Esophagus mucosa (tissue), 1 donor: ENCODE results near the gene EPHB4. TPM values are rescaled to one million over a fixed set of nuclear protein-coding genes. Genes with fewer than 3 reads are reported as not detected.

Source experiments
- ATAC-seq: fragments of 200-7000 bp; cut with Tn5 transposase; one replicate; pipeline ENCODE4 v1.9.1; 2020
- total RNA-seq: library from RNA; stranded (reverse); gene quantifications from one replicate; pipeline ENCODE4 v1.2.4, GENCODE V29; 2023
- donor health status: DM: yes; HTN: yes; CAD: no.

EPHB4 gene
- total RNA-seq, 1 donor from 2014 or later, result 30.3 TPM

- ATAC-seq, result no peak
Observed at GRCh38 chr7:100854146-100854895, 27.0 kb upstream of the EPHB4 start.

GRCh38 chr7:100852048-100852872 is 24.9 kb upstream of the EPHB4 start, which contains the start of gene SLC12A9:
SLC12A9 (plus strand) TSS chr7:100852713; CDS start chr7:100854198, 1,485 bp downstream.
- ATAC-seq, result peak; percentile 97

- no peak for ATAC-seq
Observed at GRCh38 chr7:100847360-100847759, 20.0 kb upstream of the EPHB4 start.

- ATAC-seq, result no peak
Observed at GRCh38 chr7:100840470-100841100, 13.3 kb upstream of the EPHB4 start.

GRCh38 chr7:100839361-100839760 is 12.0 kb upstream of the EPHB4 start:
- ATAC-seq, result no peak

GRCh38 chr7:100837099-100837836 is 9.9 kb upstream of the EPHB4 start:
- peak; percentile 93 for ATAC-seq

GRCh38 chr7:100836812-100837098 is 9.4 kb upstream of the EPHB4 start:
- ATAC-seq, result no peak

- peak; percentile 76 for ATAC-seq
Observed at GRCh38 chr7:100835903-100836811, 8.8 kb upstream of the EPHB4 start.

- ATAC-seq, result no peak
Observed at GRCh38 chr7:100832281-100832633, 4.9 kb upstream of the EPHB4 start.

- ATAC-seq, result no peak
Observed at GRCh38 chr7:100830396-100830795, 3.1 kb upstream of the EPHB4 start.

- no peak for ATAC-seq
Observed at GRCh38 chr7:100829150-100829716, 1.9 kb upstream of the EPHB4 start.

GRCh38 chr7:100826514-100827329 is 601 bp downstream of the EPHB4 start:
- ATAC-seq, result peak; percentile 21

GRCh38 chr7:100825751-100826513 is 1.4 kb downstream of the EPHB4 start:
- no peak for ATAC-seq

- peak; percentile 42 for ATAC-seq
Observed at GRCh38 chr7:100825215-100825671, 2.1 kb downstream of the EPHB4 start.

- no peak for ATAC-seq
Observed at GRCh38 chr7:100824499-100825214, 2.7 kb downstream of the EPHB4 start.

- no peak for ATAC-seq
Observed at GRCh38 chr7:100823534-100823933, 3.8 kb downstream of the EPHB4 start.

- no peak for ATAC-seq
Observed at GRCh38 chr7:100823140-100823525, 4.2 kb downstream of the EPHB4 start.

- no peak for ATAC-seq
Observed at GRCh38 chr7:100822236-100823139, 4.8 kb downstream of the EPHB4 start.
